HG02840 (cell line): Measurements from ENCODE around the gene CFAP20DC.
"Not testable (repeated sequence)": the region's sequence is repeated elsewhere in the genome, so short reads cannot be mapped to it uniquely, and the experiment has no call there.

Experiments
- ATAC-seq: cut with Tn5 transposase; IDR thresholded peaks from one replicate; pipeline ENCODE4 v1.9.1; 2021; ENCODE audit warnings: mild to moderate bottlenecking, moderate library complexity, moderate number of reproducible peaks; ENCODE audit not compliant: unreplicated experiment, low FRiP score

The CFAP20DC gene

GRCh38 chr3:58884453-58884852 is 165.4 kb downstream of the CFAP20DC start:
- no peak for ATAC-seq

DNA sequence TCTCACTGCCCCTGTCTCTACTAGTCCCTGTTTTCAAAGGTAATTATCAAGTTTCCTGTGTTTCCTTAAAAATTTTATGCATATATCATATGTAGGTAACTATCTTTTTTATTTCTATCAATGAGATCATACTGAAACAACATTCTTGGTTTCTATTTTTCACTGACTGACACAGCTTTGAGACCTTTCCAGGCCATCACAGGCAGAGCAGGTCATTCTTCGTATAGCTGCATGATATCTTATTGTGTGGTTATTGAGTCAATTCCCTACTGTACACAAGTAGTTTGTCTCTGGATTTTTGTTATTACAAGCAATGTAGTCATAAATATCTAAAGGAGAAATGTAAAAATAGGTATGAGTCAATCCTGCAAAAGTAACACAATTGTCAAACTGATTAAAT is 169.6 kb downstream of the CFAP20DC start:
- no peak for ATAC-seq

- peak; percentile 73 for ATAC-seq
Observed at GRCh38 chr3:58874795-58875194, 175.0 kb downstream of the CFAP20DC start.

DNA sequence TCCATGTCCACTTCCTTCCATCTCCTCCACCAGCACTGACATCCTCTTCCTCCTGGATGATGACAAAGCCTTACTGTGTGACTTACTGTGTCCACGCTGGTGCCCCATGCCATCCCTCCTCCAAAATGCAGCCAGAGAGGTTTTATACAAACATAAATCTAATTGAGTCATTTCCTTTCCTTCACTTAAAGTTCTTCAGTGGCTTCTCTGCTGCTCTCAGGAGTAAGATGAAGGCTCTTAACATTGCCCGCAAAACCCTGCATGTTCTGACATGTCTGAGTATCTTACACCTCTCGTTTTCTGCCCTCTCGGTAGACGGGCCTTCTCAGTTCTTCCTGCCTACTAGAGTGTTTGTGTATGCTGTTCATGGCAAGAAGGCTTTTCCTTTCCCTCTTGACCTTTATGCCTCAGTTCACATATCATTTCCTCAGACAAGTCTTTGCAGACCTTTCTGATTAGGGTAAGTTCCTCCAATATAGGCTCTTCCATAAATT is 175.5 kb downstream of the CFAP20DC start:
- ATAC-seq, result peak; percentile 46

- ATAC-seq, result no peak
Observed at GRCh38 chr3:58868097-58868779, 181.6 kb downstream of the CFAP20DC start.

GRCh38 chr3:58867621-58868020 is 182.2 kb downstream of the CFAP20DC start:
- ATAC-seq, result no peak

GRCh38 chr3:58866079-58866478 is 183.7 kb downstream of the CFAP20DC start:
- no peak for ATAC-seq

GRCh38 chr3:58864480-58864879 is 185.3 kb downstream of the CFAP20DC start:
- no peak for ATAC-seq

DNA sequence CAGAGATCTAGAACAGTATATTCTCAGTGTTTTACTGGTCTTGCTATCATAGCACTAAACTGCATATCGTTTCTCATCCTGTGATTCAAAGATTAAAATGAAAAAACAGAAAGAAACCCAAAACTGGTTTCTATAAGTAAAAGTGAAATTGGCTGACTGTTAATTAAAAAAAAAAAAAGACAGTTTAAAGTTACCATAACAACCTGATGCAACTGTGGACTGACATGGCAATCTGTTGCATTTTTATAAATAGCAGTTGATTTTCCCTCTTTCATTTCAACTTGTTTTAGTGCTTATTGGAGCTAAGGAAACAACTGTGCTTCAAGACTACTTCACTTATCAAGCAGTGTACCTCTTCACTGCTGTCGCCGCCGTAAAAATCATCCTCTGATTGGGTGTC is 186.6 kb downstream of the CFAP20DC start:
- ATAC-seq, result no peak

- no peak for ATAC-seq
Observed at GRCh38 chr3:58861551-58861950, 188.3 kb downstream of the CFAP20DC start.

- no peak for ATAC-seq
Observed at GRCh38 chr3:58858126-58858525, 191.7 kb downstream of the CFAP20DC start.

- ATAC-seq, result no peak
Observed at GRCh38 chr3:58857402-58857801, 192.4 kb downstream of the CFAP20DC start.

- ATAC-seq, result no peak
Observed at GRCh38 chr3:58848826-58849225, 201.0 kb downstream of the CFAP20DC start.

GRCh38 chr3:58842050-58842747 is 207.6 kb downstream of the CFAP20DC start:
- not testable (repeated sequence) for ATAC-seq

DNA sequence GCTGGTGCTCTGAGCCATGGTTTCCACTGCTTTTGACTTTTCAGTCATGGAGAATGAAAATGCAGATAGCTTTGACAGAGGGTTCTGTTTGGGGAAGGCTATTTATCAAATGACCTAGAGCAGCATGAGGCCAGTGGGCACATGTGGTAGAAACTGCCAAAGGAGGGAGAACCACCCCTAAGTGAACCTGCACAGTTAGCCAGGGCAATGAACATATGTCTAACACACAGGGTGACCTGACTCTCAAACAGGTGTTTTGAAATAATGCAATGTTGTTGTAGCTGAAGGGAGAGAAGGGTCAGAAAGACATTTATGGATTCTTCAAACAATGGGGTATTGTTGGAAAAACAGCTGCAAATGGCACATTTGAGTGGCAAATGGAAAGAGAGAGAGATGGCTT is 208.9 kb downstream of the CFAP20DC start:
- no peak for ATAC-seq

- ATAC-seq, result no peak
Observed at GRCh38 chr3:58839964-58840363, 209.9 kb downstream of the CFAP20DC start.

DNA sequence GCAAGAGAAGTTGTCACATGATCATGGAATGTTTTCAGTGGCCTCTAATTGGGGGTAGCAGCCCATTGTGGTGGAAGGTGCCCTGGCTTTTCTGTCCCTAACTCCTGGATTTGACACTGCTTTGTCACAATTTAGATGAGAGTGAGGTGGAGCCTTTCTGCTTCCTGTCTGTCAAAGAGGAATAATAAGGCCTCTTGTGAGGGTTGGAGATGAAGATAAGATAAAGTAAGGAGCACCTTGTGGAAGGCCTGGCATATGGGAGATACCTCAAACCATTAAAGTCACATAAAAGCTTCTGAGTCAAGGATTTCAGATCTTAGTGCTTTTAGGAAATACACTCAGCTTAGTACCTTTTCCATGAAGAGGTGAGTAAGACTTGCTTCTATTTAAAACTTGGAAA is 210.6 kb downstream of the CFAP20DC start:
- no peak for ATAC-seq

GRCh38 chr3:58837856-58838255 is 212.0 kb downstream of the CFAP20DC start:
- no peak for ATAC-seq

DNA sequence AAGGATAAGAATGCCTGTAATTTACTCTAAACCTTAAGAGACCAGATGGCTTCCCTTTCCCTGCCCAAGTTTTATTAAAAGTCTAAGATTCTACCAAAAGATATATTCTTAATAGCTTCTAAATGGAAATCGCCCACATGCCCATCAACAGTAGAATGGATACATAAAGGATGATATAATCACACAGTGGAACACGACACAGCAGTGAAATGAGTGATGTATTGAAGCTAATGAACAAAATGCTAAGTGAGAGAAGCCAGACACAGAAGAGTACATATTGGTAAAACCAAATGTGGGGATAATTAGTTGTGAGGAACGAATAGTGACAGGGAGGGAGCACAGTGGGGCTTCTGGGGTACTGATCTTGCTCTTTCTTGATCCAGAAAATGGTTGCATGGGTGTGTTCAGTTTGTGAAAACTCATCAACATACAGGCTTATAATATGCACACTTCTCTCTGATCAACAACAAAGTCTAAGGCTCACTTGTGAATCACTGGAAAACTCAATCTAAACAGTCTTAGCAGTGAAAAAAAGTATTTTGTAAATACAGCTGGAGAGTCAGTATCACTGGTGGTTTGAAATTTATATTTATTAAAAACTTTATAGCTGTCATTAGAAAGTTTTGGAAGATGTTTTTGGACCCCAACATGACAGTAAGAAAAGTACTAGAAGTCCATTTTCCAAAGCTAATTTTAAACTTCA is 212.5 kb downstream of the CFAP20DC start:
- no peak for ATAC-seq

DNA sequence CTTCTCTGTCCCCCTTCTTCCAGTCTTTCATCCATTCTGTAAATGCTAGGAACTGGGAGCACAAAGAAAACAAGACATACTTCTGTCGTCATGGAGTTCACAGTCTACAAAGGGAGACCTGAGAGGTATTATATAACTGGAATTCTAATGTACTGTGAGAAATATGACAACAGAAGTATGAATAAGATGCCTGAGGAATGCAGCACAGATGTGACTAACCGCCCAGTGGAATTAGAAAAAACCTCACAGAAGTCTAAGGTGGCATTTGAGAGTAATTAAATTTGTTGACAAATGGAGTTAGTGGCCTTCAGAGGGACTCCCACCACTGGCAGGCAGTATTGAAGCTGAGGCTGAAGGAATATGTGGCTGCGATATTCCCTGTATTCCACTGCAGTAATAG is 214.7 kb downstream of the CFAP20DC start:
- no peak for ATAC-seq

GRCh38 chr3:58833491-58833890 is 216.3 kb downstream of the CFAP20DC start:
- ATAC-seq, result no peak
